NCI-H524 treated with DMSO at 0.1 percent for 48 hours (cell line): ENCODE data around the gene PLAAT5.
"Not testable (repeated sequence)": the region's sequence is repeated elsewhere in the genome, so short reads cannot be mapped to it uniquely, and the experiment has no call there.

ENCODE experiments used
- DNase-seq: peaks from one replicate; lab custom pipeline; 2025; lab: John Stamatoyannopoulos, UW

The PLAAT5 gene

GRCh38 chr11:63490551-63491239, at the start of gene PLAAT5:
PLAAT5 (minus strand) TSS chr11:63491167; CDS start chr11:63491034, 133 bp downstream.
- DNase-seq, result no peak

GRCh38 chr11:63537293-63538101, 46.5 kb upstream of the PLAAT5 start:
- DNase-seq, result no peak

- DNase-seq, result no peak
Observed at GRCh38 chr11:63536669-63537292, 45.8 kb upstream of the PLAAT5 start, which contains the start of gene PLAAT4. PLAAT4 (plus strand) TSS chr11:63536808; CDS start chr11:63536869, 61 bp downstream.

- DNase-seq, result no peak
Observed at GRCh38 chr11:63535734-63536133, 44.8 kb upstream of the PLAAT5 start.

- no peak for DNase-seq
Observed at GRCh38 chr11:63534895-63535461, 44.0 kb upstream of the PLAAT5 start.

GRCh38 chr11:63534076-63534475, 43.1 kb upstream of the PLAAT5 start:
- no peak for DNase-seq

- DNase-seq, result no peak
Observed at GRCh38 chr11:63532799-63533475, 42.0 kb upstream of the PLAAT5 start.

GRCh38 chr11:63532117-63532516, 41.1 kb upstream of the PLAAT5 start:
- no peak for DNase-seq

GRCh38 chr11:63531074-63531792, 40.3 kb upstream of the PLAAT5 start:
- not testable (repeated sequence) for DNase-seq

- DNase-seq, result no peak
Observed at GRCh38 chr11:63530021-63530420, 39.1 kb upstream of the PLAAT5 start.

- not testable (repeated sequence) for DNase-seq
Observed at GRCh38 chr11:63529373-63529772, 38.4 kb upstream of the PLAAT5 start.

GRCh38 chr11:63528729-63529278, 37.8 kb upstream of the PLAAT5 start:
- not testable (repeated sequence) for DNase-seq

GRCh38 chr11:63528156-63528555, 37.2 kb upstream of the PLAAT5 start:
- DNase-seq, result not testable (repeated sequence)

- DNase-seq, result no peak
Observed at GRCh38 chr11:63527667-63528066, 36.7 kb upstream of the PLAAT5 start.

GRCh38 chr11:63523151-63523550, 32.2 kb upstream of the PLAAT5 start:
- no peak for DNase-seq

GRCh38 chr11:63521896-63522295, 30.9 kb upstream of the PLAAT5 start:
- DNase-seq, result no peak

- DNase-seq, result no peak
Observed at GRCh38 chr11:63520606-63521170, 29.7 kb upstream of the PLAAT5 start.

- no peak for DNase-seq
Observed at GRCh38 chr11:63518548-63518947, 27.6 kb upstream of the PLAAT5 start.

- no peak for DNase-seq
Observed at GRCh38 chr11:63517156-63517555, 26.2 kb upstream of the PLAAT5 start.

GRCh38 chr11:63516109-63516508, 25.1 kb upstream of the PLAAT5 start:
- DNase-seq, result no peak
